Effector memory CD8-positive, alpha-beta T cell (primary cell): ENCODE data around the gene SPTBN4.

Experiments used
- ATAC-seq: fragments of 150-1000 bp; cut with Tn5 transposase; replicated peaks from 2 replicates; pipeline ENCODE4 v1.10.0; 2021; ENCODE audit warnings: mild to moderate bottlenecking, moderate library complexity
- DNase-seq, 3 experiments: peaks; one replicate each; pipeline ENCODE4 v3.0.0; 2021
- H3K27ac Mint-ChIP-seq, 2 donors: one replicate each; pipeline ENCODE4 v1.8.0; 2022; ENCODE audit warnings: mild to moderate bottlenecking in 2 of 2, mixed read lengths in 2 of 2, moderate library complexity in 2 of 2
- H3K27me3 Mint-ChIP-seq, 2 donors: one replicate each; pipeline ENCODE4 v1.8.0; 2022; ENCODE audit warnings: mixed read lengths in 2 of 2
- H3K36me3 Mint-ChIP-seq: one replicate; pipeline ENCODE4 v1.8.0; 2022; ENCODE audit warnings: mild to moderate bottlenecking, moderate library complexity, mixed read lengths; ENCODE audit not compliant: insufficient read depth
- H3K4me1 Mint-ChIP-seq, 2 donors: one replicate each; pipeline ENCODE4 v1.8.0; 2022; ENCODE audit warnings: low read depth in 2 of 2, mixed read lengths in 2 of 2
- H3K4me3 Mint-ChIP-seq, 2 donors: one replicate each; pipeline ENCODE4 v1.8.0; 2022; ENCODE audit warnings: mild to moderate bottlenecking in 2 of 2, mixed read lengths in 2 of 2, moderate library complexity in 2 of 2
- H3K9me3 Mint-ChIP-seq, 2 donors: one replicate each; pipeline ENCODE4 v1.8.0; 2022; ENCODE audit warnings: mixed read lengths in 2 of 2

SPTBN4 gene

DNA sequence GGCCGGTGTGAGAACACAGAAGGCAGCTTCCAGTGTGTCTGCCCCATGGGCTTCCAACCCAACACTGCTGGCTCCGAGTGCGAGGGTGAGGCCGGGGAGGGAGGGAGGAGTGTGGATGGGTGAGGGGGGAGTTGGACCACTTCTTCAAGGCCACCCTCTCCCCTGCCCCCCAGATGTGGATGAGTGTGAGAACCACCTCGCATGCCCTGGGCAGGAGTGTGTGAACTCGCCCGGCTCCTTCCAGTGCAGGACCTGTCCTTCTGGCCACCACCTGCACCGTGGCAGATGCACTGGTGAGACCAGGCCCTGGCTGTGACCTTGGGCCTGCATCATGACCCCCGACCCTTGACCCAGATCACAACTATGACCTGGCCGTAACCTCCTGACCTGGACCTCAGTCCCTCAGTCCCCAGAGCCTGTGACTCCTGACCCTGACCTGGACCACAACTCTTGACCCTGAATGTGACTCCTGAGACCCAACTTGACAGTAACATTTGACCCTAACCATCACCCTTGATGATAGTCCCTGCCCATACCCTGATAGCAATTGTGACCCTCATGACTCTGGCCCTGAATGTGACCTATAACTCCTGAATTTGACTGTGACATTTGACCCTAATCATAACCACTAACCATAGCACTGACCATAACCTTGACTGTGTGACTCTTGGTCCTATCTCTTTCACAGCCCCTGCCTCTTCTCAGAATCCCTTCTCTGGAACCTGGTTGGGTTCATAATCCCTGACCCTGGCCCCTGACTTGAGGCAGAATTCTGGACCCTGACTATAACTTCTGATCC lies 145.3 kb downstream of the SPTBN4 start:
- peak overlapping the region; percentile 97 to 98 for H3K4me3 Mint-ChIP-seq
- no peaks in the 10 kb centered on the region for H3K9me3 Mint-ChIP-seq
- H3K36me3 Mint-ChIP-seq = peaks cover 35% of the 10 kb centered on the region
- ATAC-seq (no peak), DNase-seq (no peak)
- no peaks in the 10 kb centered on the region for H3K27me3 Mint-ChIP-seq
- H3K27ac Mint-ChIP-seq = peak overlapping the region; percentile 90 to 96
- peaks cover 54 to 60% of the 10 kb centered on the region in 2 donors for H3K4me1 Mint-ChIP-seq

DNA sequence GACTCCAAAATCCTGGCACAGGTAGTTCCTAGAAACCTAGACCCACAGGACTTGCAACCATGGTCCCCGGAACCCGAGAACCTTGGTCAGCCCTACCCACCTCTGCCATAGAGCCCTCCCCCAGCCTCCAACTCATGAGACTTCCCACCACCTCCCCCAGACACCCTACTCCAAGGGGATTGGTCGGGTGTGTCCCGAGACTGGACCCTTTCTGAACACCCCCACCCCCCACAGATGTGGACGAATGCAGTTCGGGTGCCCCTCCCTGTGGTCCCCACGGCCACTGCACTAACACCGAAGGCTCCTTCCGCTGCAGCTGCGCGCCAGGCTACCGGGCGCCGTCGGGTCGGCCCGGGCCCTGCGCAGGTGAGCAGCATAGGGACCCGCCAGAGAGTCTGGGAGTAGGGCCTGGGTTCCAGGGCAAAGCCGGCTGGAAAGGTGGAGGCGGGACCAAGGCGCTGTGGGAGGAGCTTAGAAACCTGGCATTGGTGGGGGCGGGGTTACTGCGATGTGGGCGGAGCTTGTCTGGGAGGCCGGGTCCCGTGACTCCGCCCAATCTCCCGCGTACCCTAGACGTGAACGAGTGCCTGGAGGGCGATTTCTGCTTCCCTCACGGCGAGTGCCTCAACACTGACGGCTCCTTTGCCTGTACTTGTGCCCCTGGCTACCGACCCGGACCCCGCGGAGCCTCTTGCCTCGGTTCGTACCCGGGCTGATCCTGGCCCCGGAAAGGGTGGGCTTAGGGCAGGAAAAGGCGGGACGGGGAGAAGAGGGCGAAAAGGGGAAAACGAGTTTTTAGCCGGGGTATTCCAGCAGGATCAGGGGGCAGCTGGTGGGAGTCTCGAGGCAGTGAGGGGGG lies 146.3 kb downstream of the SPTBN4 start:
- H3K27me3 Mint-ChIP-seq = no peaks in the 10 kb centered on the region
- H3K4me1 Mint-ChIP-seq = peaks cover 48 to 54% of the 10 kb centered on the region in 2 donors
- ATAC-seq (no peak), DNase-seq (peak; percentile 57 to 62 (median 58))
- no peaks in the 10 kb centered on the region for H3K9me3 Mint-ChIP-seq
- H3K4me3 Mint-ChIP-seq = peak overlapping the region; percentile 97 to 98
- peak overlapping the region; percentile 90 to 96 for H3K27ac Mint-ChIP-seq
- peaks cover 37% of the 10 kb centered on the region for H3K36me3 Mint-ChIP-seq

DNA sequence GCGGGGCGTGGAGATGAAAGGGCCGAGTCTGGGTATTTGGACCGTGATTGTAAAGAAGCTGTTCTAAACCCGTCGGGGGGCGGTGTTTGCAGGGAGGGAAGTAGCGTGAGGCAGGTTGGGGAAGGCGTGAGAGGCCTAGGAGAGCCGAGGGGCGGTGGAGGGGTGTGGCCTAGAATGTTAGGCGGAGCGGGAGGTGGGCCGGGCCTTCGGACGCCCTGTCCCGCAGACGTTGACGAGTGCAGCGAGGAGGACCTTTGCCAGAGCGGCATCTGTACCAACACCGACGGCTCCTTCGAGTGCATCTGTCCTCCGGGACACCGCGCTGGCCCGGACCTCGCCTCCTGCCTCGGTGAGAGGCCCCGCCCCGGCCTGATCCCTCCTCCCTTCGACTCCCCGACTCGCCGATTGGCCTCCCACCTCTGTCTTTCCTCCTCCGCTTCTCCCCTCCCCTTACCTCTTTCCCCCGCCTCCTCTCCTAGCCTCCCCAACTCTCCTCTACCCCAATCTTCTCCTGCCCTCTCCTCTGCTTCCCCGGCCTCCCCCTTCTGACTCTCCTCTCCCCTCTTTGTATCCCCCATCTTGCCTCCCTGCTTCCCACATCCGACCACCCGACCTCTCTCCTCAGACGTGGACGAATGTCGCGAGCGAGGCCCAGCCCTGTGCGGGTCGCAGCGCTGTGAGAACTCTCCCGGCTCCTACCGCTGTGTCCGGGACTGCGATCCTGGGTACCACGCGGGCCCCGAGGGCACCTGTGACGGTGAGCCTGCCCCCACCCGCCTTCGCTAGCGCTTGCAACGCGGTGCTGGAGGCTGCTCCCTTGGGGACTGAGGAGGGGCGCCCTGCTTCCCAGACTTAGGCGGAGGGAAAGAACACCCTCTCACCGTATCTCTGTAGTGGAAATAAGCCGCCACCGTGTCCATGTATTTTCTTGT lies 147.2 kb downstream of the SPTBN4 start:
- DNase-seq (peak; percentile 77 to 83 (median 83)), ATAC-seq (peak; percentile 61)
- Mint-ChIP-seq H3K9me3 (no peaks in the 10 kb centered on the region), H3K27ac (peak overlapping the region; percentile 90 to 96), H3K27me3 (no peaks in the 10 kb centered on the region), H3K4me3 (peak overlapping the region; percentile 97 to 98), H3K36me3 (peaks cover 39% of the 10 kb centered on the region), H3K4me1 (peaks cover 44 to 46% of the 10 kb centered on the region in 2 donors)

DNA sequence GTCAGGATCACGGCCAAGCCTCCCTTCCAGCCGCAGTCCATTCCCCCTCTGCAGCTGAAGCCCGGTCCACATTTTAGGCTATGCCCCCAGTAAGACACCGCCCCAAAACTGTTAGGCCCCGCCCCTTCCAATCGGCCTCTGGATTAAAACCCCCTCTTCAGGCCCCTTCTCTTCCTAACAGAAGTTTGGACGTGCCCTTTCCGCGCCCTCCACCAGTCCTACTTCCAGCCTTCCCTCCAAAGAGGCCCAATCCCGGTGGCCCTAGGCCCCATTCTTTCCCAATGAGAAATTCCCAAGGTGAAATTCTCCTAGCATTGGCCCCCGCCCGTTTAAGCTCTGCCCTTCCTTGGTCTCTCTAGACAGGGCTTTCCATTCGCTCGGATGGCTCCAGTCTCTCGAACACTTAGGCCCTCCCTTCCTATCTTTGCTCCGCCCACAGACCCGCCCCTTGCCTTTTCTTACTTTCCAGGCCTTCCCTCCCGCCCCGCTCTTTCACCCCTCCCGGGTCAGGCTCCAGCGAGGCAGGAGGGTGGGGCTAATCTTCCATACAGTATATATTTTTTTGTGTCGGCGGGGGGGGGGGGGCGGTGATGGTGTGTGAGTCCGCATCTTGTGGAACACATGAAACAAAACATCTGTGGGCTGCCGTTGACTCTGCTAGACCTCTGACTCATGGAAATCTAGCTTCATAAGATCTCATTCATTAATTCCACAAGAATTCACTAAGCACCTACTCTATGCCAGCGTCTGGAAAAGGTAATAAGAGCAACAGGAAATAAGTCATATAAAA lies 148.0 kb downstream of the SPTBN4 start:
- H3K27me3 Mint-ChIP-seq = no peaks in the 10 kb centered on the region
- peak overlapping the region; percentile 97 to 98 for H3K4me3 Mint-ChIP-seq
- peak overlapping the region; percentile 90 to 96 for H3K27ac Mint-ChIP-seq
- H3K9me3 Mint-ChIP-seq = no peaks in the 10 kb centered on the region
- peaks cover 37 to 43% of the 10 kb centered on the region in 2 donors for H3K4me1 Mint-ChIP-seq
- peak in 2 of 3 experiments; percentile 55 to 62 for DNase-seq
- ATAC-seq = no peak
- H3K36me3 Mint-ChIP-seq = peaks cover 45% of the 10 kb centered on the region

DNA sequence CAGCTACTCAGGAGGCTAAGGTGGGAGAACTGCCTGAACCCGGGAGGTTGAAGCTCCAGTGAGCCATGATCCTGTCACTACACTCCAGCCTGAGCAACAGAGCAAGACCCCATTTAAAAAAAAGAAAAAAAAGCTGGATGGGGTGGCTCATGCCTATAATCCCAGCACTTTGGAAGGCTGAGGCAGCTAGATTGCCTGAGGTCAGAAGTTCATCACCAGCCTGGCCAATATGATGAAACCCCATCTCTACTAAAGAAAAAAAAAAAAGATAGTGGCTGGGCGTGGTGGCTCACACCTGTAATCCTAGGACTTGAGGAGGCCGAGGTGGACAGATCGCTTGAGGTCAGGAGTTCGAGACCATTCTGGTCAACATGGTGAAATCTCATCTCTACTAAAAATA lies 149.4 kb downstream of the SPTBN4 start:
- Mint-ChIP-seq H3K36me3 (peaks cover 42% of the 10 kb centered on the region), H3K27ac (no peak overlapping the region), H3K4me1 (peaks cover 23 to 32% of the 10 kb centered on the region in 2 donors), H3K9me3 (no peaks in the 10 kb centered on the region), H3K4me3 (no peak overlapping the region), H3K27me3 (no peaks in the 10 kb centered on the region)
- DNase-seq (no peak), ATAC-seq (no peak)

DNA sequence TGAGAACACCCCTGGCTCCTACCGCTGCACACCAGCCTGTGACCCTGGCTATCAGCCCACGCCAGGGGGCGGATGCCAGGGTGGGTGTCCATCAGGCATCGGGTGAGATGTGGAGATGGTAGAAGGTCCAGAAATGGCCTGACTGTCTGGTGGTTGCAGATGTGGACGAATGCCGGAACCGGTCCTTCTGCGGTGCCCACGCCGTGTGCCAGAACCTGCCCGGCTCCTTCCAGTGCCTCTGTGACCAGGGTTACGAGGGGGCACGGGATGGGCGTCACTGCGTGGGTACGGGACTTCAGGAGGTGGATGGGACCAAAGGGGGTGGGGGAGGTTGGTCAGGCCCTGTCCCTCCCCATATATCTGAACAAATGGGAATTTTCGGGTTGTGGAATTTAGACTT lies 150.1 kb downstream of the SPTBN4 start:
- no peak for ATAC-seq
- H3K36me3 Mint-ChIP-seq = peaks cover 50% of the 10 kb centered on the region
- H3K27me3 Mint-ChIP-seq = no peaks in the 10 kb centered on the region
- no peaks in the 10 kb centered on the region for H3K9me3 Mint-ChIP-seq
- H3K27ac Mint-ChIP-seq = no peak overlapping the region
- H3K4me1 Mint-ChIP-seq = peaks cover 19 to 29% of the 10 kb centered on the region in 2 donors
- H3K4me3 Mint-ChIP-seq = no peak overlapping the region
- no peak for DNase-seq

DNA sequence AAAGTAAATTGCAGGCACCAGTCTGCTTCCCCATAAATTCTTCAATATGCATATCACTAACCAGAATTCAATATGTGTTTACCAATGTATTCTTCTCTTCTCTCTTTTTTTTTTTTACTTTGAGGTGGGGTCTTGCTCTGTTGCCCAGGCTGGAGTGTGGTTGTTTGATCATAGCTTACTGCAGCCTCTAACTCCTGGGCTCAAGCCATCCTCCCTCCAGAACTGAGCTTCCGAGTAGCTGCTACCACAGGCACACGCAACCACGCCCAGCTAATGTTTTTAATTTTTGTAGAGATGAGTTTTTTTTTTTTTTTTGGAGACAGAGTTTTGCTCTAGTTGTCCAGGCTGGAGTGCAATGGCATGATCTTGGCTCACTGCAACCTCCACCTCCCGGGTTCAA lies 151.2 kb downstream of the SPTBN4 start:
- Mint-ChIP-seq H3K36me3 (peaks cover 47% of the 10 kb centered on the region), H3K9me3 (no peaks in the 10 kb centered on the region), H3K27ac (no peak overlapping the region), H3K4me3 (no peak overlapping the region), H3K4me1 (peaks cover 19 to 23% of the 10 kb centered on the region in 2 donors), H3K27me3 (no peaks in the 10 kb centered on the region)
- ATAC-seq (no peak), DNase-seq (no peak)

DNA sequence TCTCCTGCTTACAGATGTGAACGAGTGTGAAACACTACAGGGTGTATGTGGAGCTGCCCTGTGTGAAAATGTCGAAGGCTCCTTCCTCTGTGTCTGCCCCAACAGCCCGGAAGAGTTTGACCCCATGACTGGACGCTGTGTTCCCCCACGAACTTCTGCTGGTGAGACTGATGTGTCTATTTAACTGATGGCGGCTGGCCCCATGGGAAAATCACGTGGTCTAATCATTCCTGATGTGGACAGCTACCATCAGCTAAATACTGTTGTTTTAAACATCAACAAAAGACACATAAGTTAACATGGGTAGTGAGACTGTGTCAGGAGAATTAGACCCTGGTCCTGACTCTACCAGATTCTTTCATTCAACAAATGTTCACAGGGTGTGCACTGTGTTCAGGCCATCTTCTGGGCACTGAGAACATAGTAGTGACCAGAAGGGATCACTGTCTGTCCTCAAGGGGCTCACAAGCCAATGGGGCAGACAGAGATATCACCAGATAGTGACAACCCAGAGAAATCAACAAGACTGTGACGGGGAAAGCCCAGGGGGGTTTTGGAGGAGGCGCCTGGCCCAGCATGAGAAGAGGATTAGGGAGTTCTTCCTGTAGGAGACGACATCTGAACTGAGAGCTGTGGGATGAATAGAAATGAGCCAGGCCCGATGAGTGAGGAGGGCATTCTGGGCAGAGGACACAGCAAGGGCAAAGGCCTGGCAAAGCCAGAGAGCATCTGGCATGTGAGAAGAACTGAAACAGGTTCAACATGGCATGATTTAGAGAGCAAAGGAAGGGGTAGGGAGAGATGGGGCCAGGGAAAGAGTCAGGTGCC lies 152.7 kb downstream of the SPTBN4 start:
- Mint-ChIP-seq H3K36me3 (peaks cover 48% of the 10 kb centered on the region), H3K4me1 (peaks cover 8 to 12% of the 10 kb centered on the region in 2 donors), H3K4me3 (no peak overlapping the region), H3K27ac (peak overlapping the region in 1 of 2 donors; percentile 1), H3K9me3 (no peaks in the 10 kb centered on the region), H3K27me3 (no peaks in the 10 kb centered on the region)
- DNase-seq (no peak), ATAC-seq (no peak)

DNA sequence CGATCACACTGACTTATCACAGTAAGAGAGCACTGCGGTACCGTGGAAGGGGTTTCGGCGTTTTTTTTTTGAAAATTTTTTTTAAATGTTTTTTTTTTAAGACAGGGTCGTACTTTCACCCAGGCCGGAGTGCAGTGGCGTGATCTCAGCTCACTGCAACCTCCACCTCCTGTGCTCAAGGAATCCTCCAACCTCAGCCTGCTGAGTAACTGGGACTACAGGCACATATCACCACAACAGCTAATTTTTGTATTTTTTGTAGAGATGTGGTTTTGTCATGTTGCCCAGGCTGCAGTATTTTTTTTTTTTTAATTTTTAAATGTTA lies 153.3 kb downstream of the SPTBN4 start:
- Mint-ChIP-seq H3K4me1 (peaks cover 2 to 6% of the 10 kb centered on the region in 2 donors), H3K27ac (peak overlapping the region in 1 of 2 donors; percentile 1), H3K9me3 (no peaks in the 10 kb centered on the region), H3K4me3 (no peak overlapping the region), H3K36me3 (peaks cover 50% of the 10 kb centered on the region), H3K27me3 (no peaks in the 10 kb centered on the region)
- DNase-seq = no peak
- no peak for ATAC-seq

DNA sequence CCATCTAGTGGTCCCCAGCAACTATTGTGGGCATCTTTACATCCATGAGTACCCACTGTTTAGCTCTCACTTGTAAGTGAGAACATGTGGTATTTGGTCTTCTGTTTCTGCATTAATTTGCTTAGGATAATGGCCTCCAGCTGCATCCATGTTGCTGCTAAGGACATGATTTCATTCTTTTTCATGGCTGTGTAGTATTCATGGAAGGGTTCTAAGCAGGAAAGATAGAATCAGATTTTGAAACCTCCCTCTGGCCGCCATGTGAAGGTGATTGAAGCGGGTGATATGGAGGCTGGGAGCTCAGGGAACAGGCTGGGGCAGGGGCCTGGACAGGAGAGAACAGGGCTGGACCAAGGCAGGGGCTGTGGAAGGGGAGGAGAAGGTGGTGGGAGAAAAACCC lies 154.5 kb downstream of the SPTBN4 start:
- Mint-ChIP-seq H3K27ac (no peak overlapping the region), H3K36me3 (peaks cover 51% of the 10 kb centered on the region), H3K27me3 (no peaks in the 10 kb centered on the region), H3K4me3 (no peak overlapping the region), H3K4me1 (peaks cover 4 to 5% of the 10 kb centered on the region in 2 donors), H3K9me3 (no peaks in the 10 kb centered on the region)
- DNase-seq (no peak), ATAC-seq (no peak)

DNA sequence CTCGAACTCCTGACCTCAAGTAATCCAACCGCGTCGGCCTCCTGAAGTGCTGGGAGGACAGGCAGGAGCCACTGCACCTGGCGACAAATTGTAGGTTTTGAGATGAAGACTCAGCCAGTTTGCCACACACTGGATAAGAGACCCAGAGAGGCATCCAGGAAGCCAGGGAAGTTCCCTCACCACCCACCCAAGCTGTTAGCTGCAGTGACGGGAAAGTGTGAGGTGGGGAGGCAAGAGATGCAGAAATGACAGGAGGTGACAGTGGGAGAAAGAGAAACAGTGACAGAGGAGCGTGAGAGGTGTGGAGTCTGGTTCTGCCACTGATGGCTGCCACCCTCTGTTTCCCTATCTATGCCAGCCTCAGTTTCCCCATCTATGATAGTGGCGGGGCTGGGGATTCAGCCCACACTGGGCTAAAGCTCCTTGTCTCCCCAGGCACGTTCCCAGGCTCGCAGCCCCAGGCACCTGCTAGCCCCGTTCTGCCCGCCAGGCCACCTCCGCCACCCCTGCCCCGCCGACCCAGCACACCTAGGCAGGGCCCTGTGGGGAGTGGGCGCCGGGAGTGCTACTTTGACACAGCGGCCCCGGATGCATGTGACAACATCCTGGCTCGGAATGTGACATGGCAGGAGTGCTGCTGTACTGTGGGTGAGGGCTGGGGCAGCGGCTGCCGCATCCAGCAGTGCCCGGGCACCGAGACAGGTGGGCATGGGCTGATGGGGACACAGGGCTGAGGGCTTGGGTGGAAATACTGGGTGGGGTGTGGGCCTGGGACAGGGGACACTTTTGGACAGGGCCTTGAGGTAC lies 155.4 kb downstream of the SPTBN4 start:
- Mint-ChIP-seq H3K36me3 (peaks cover 53% of the 10 kb centered on the region), H3K4me1 (peaks cover 2 to 4% of the 10 kb centered on the region in 2 donors), H3K27ac (peak overlapping the region in 1 of 2 donors; percentile 32)

More for the DNA sequence above, 155.4 kb downstream of the SPTBN4 start:
- no peaks in the 10 kb centered on the region for H3K27me3 Mint-ChIP-seq
- no peak for DNase-seq
- H3K4me3 Mint-ChIP-seq = no peak overlapping the region
- H3K9me3 Mint-ChIP-seq = no peaks in the 10 kb centered on the region
- no peak for ATAC-seq
